HepG2 (cell line): Measurements from ENCODE around the gene TRAF4. TPM values are rescaled to one million over a fixed set of nuclear protein-coding genes. Genes with fewer than 3 reads are reported as not detected.

Experiments
- ATAC-seq: fragments of 200-7000 bp; cut with Tn5 transposase; 3 replicates; pipeline ENCODE4 v1.9.1; 2020; ENCODE audit warnings: mild to moderate bottlenecking, moderate library complexity
- BruUV-seq: library from RNA; stranded (reverse); fragments of 400-500 nt; replicated peaks from 2 replicates; lab custom pipeline; 2021; lab: Mats Ljungman, UMichigan
- CTCF ChIA-PET: fragments of 300-600 bp; formaldehyde crosslinking; extraction: SDS; loops from one replicate; lab custom pipeline; 2021; ENCODE audit warnings: low total read pairs, inconsistent platforms, low intra/inter-chr PET ratio; lab: Yijun Ruan, JAX
- POLR2A ChIA-PET: fragments of 350-600 bp; sonication (Branson Sonifier 250); formaldehyde crosslinking; loops from one replicate; lab custom pipeline; 2020; ENCODE audit warnings: antibody characterized with exemption, inconsistent platforms; lab: Yijun Ruan, JAX
- DNase-seq: peaks from one replicate; pipeline ENCODE4 v3.0.0-alpha.2; 2015; ENCODE audit warnings: low spot score
- FAIRE-seq: peaks from 3 replicates; lab custom pipeline; 2011; peaks lifted over from hg19 to GRCh38; lab: Jason Lieb, UNC
- H2AFZ ChIP-seq: one replicate; pipeline ENCODE4 v1.6.1; 2011; ENCODE audit warnings: low read length, inconsistent platforms
- H3K27ac ChIP-seq: fragments of 300-600 bp; 3 replicates; pipeline ENCODE4 v1.8.0; 2011; ENCODE audit warnings: mixed run types, mild to moderate bottlenecking, mixed read lengths, low read length, inconsistent platforms; ENCODE audit not compliant: insufficient read depth; ENCODE audit errors: extremely low read length
- H3K27me3 ChIP-seq, 2 experiments: fragments of 200-600 bp in 1 of 2; 2 replicates in 1 of 2; 3 replicates in 1 of 2; pipeline versions ENCODE4 v1.6.0 to v1.8.0; 2011; ENCODE audit warnings: low read length in 2 of 2, mild to moderate bottlenecking in 2 of 2, moderate library complexity in 2 of 2, inconsistent platforms in 1 of 2; ENCODE audit not compliant: insufficient read depth in 2 of 2, control insufficient read depth in 1 of 2
- H3K36me3 ChIP-seq, 2 experiments: fragments of 200-600 bp in 1 of 2; replicated peaks in 1 of 2; 2 replicates in 1 of 2; 3 replicates in 1 of 2; pipeline versions ENCODE4 v1.5.1 to v1.8.0; 2011; ENCODE audit warnings: low read length in 2 of 2, inconsistent platforms in 1 of 2; ENCODE audit not compliant: insufficient read depth in 2 of 2, control insufficient read depth in 1 of 2
- H3K4me1 ChIP-seq: 2 replicates; pipeline ENCODE4 v1.5.1; 2012; ENCODE audit warnings: low read length, inconsistent platforms; ENCODE audit not compliant: insufficient read depth
- H3K4me2 ChIP-seq: 2 replicates; pipeline ENCODE4 v1.6.0; 2011; ENCODE audit warnings: low read depth, low read length, inconsistent platforms
- H3K4me3 ChIP-seq, 3 experiments: fragments of 200-600 bp in 1 of 3; sonication (generic), shearing (Covaris generic) in 1 of 3; replicated peaks in 1 of 3; 2 replicates each; pipeline ENCODE4 v1.5.1; 2011 to 2016; ENCODE audit warnings: low read length in 3 of 3, inconsistent platforms in 2 of 3, low read depth in 2 of 3, mild to moderate bottlenecking in 2 of 3, control low read depth in 1 of 3, mixed read lengths in 1 of 3; ENCODE audit not compliant: insufficient read depth in 1 of 3
- H3K79me2 ChIP-seq: one replicate; pipeline ENCODE4 v1.6.1; 2011; ENCODE audit warnings: low read length, inconsistent platforms; ENCODE audit not compliant: insufficient read depth
- H3K9ac ChIP-seq: 2 replicates; pipeline ENCODE4 v1.6.0; 2011; ENCODE audit warnings: mild to moderate bottlenecking, low read depth, low read length, inconsistent platforms; ENCODE audit not compliant: insufficient read depth
- H3K9me3 ChIP-seq: 2 replicates; pipeline ENCODE4 v1.5.1; 2012; ENCODE audit warnings: mild to moderate bottlenecking, low read length
- H4K20me1 ChIP-seq: 2 replicates; pipeline ENCODE4 v1.6.0; 2011; ENCODE audit warnings: inconsistent platforms, mild to moderate bottlenecking, low read length, moderate library complexity; ENCODE audit not compliant: insufficient read depth
- DNMT1 ChIP-seq: sonication (generic); formaldehyde crosslinking; IDR thresholded peaks from 2 replicates; pipeline ENCODE4 v1.5.1; 2020; ENCODE audit warnings: mild to moderate bottlenecking, missing genetic modification reagents
- E2F1 ChIP-seq: sonication (generic); formaldehyde crosslinking; IDR thresholded peaks from 2 replicates; pipeline ENCODE4 v1.5.0; 2020; ENCODE audit warnings: missing genetic modification reagents
- HNF1B ChIP-seq: sonication (generic); formaldehyde crosslinking; IDR thresholded peaks from 2 replicates; pipeline ENCODE4 v1.5.1; 2020; ENCODE audit warnings: mild to moderate bottlenecking, moderate library complexity, missing genetic modification reagents
- KDM3A ChIP-seq: IDR thresholded peaks from 2 replicates; pipeline ENCODE4 v1.6.1; 2018; ENCODE audit warnings: low read depth, missing compliant biosample characterization
- MYNN ChIP-seq: sonication (generic); formaldehyde crosslinking; IDR thresholded peaks from 2 replicates; pipeline ENCODE4 v1.4.0; 2020; ENCODE audit warnings: mild to moderate bottlenecking, low read depth, missing genetic modification reagents
- NRL ChIP-seq: sonication (generic); formaldehyde crosslinking; IDR thresholded peaks from 2 replicates; pipeline ENCODE4 v1.5.0; 2020; ENCODE audit warnings: missing genetic modification reagents, mild to moderate bottlenecking, moderate library complexity, borderline replicate concordance
- POLR2A ChIP-seq, 2 experiments: IDR thresholded peaks; 2 replicates each; pipeline ENCODE4 v1.6.1; 2011; ENCODE audit warnings: low read depth in 2 of 2, low read length in 2 of 2, mild to moderate bottlenecking in 1 of 2, moderate library complexity in 1 of 2; ENCODE audit not compliant: insufficient read depth in 1 of 2
- ZFP36L2 ChIP-seq: sonication (generic); formaldehyde crosslinking; IDR thresholded peaks from 2 replicates; pipeline ENCODE4 v1.4.0; 2020; ENCODE audit warnings: missing genetic modification reagents
- ZMYM2 ChIP-seq: sonication (generic); formaldehyde crosslinking; IDR thresholded peaks from 2 replicates; pipeline ENCODE4 v1.8.0; 2022; ENCODE audit warnings: mild to moderate bottlenecking, missing genetic modification reagents
- ZNF558 ChIP-seq: sonication (generic); formaldehyde crosslinking; IDR thresholded peaks from 2 replicates; pipeline ENCODE4 v1.9.0; 2022; ENCODE audit warnings: mild to moderate bottlenecking, missing genetic modification reagents, borderline replicate concordance
- WGBS: methylation state at CpG from one replicate; pipeline ENCODE4 v1.1.6; 2017; ENCODE audit warnings: low lambda C conversion rate; 5-methylcytosine and 5-hydroxymethylcytosine counted together
- in situ Hi-C: cut with HindIII; loops from 2 replicates; pipeline ENCODE4 v1.10.0; 2017; ENCODE audit warnings: low pct_unique_long_range_greater_than_20kb; ENCODE audit not compliant: extremely low pct_ligation_motif_present
- intact Hi-C: fragments of 100-400 bp; cut with micrococcal nuclease; formaldehyde crosslinking; loops from one replicate; pipeline ENCODE4 v1.10.0; 2022; ENCODE audit not compliant: unreplicated experiment
- polyA plus RNA-seq, 8 experiments: library from polyadenylated mRNA; depleted of rRNA in 3 of 8; stranded (reverse) in 7 of 8; unstranded in 1 of 8; fragments of >200 nt; fragmentation: Illumina TruSeq in 4 of 8; extraction: Trizol in 4 of 8; gene quantifications; 2 replicates each; pipeline versions ENCODE4 v1.2.1 to v1.2.3, GENCODE V29; 2011 to 2016; ENCODE audit warnings: low read depth in 4 of 8, missing spikeins in 1 of 8, mixed read lengths in 1 of 8; ENCODE audit not compliant: insufficient read depth in 1 of 8
- total RNA-seq, 5 experiments: library from RNA; depleted of rRNA; stranded (reverse); fragments of >200 nt; fragmentation: Illumina TruSeq; extraction: Trizol; gene quantifications; 2 replicates each; pipeline ENCODE4 v1.2.3, GENCODE V29; 2016; ENCODE audit warnings: low read depth in 1 of 5
- TF ChIP-seq, protein P1 (sequence below): sonication (generic); formaldehyde crosslinking; IDR thresholded peaks from 2 replicates; pipeline ENCODE4 v1.5.1; 2020; ENCODE audit warnings: missing genetic modification reagents, mild to moderate bottlenecking, borderline replicate concordance
- TF ChIP-seq, protein P2 (sequence below), 2 experiments: sonication (generic) in 1 of 2; formaldehyde crosslinking in 1 of 2; IDR thresholded peaks; 2 replicates each; pipeline versions ENCODE4 v1.6.1 to v1.9.0; 2014 to 2022; ENCODE audit warnings: antibody characterized with exemption in 1 of 2, borderline replicate concordance in 1 of 2, inconsistent platforms in 1 of 2, low read depth in 1 of 2, missing genetic modification reagents in 1 of 2

The TRAF4 gene
- total and polyA plus RNA-seq, 2 of the 13 experiments (the other 11 are each of a cell fraction or from before 2014, with no cell fraction given) = 86.0 to 89.9 TPM

DNA sequence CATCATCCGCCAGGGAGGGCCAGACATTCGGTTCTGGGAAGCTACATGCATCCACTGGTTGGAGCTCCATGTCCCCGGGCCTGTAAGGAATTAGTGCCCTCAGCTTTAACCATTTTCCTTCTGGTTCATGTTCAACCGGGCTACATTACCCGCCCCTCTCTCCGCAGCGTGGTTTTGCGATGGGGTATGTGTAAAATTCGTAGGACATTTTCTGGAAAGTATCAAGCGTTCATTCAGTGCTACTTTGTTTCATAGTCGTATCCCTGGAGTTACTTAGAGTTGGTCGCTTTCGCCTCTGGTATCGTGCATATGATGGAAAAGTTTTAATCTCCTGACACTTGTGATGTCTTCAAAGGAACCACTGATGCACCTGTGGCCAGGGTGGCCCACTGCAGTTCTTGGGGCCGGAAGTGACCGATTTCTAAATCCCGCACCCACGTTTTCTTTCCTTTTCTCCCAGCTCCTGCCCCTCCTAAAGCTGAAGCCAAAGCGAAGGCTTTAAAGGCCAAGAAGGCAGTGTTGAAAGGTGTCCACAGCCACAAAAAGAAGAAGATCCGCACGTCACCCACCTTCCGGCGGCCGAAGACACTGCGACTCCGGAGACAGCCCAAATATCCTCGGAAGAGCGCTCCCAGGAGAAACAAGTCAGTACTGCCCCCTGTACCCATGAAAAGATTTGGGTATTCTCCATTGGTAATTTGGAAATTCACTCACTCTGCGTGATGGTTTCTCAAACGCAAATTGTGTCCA lies 23.4 kb upstream of the TRAF4 start:
- in situ Hi-C loops = no loop called here
- peak overlapping the region; percentile 98 for H3K9ac ChIP-seq
- intact Hi-C loops = loop anchor here (5.0 kb wide), 1 partner anchor 73 kb away; the partner anchor contains the start of gene BLTP2
- H3K36me3 ChIP-seq = peaks cover 8 to 38% of the 10 kb centered on the region in 2 experiments; a peak in 4 of 5 replicates
- H3K79me2 ChIP-seq = peaks cover 40% of the 10 kb centered on the region
- ATAC-seq = no peak
- peaks cover 42% of the 10 kb centered on the region for H4K20me1 ChIP-seq
- no peaks in the 10 kb centered on the region for H3K9me3 ChIP-seq
- FAIRE-seq = no peak
- peak overlapping the region; percentile 89 for H3K27ac ChIP-seq
- CTCF ChIA-PET = interaction anchor here (1.4 kb wide), 1 partner anchor 35 kb away, joined by 4 read pairs; no protein-coding TSS in a partner anchor
- peak overlapping the region; percentile 81 to 97 (median 96) for H3K4me3 ChIP-seq
- peak overlapping the region; percentile 96 for H3K4me2 ChIP-seq
- H3K4me1 ChIP-seq = peaks cover 56% of the 10 kb centered on the region
- peaks cover 2 to 3% of the 10 kb centered on the region in 2 experiments; a peak in 3 of 5 replicates for H3K27me3 ChIP-seq
- POLR2A ChIA-PET = interaction anchor here (0.6 to 4.2 kb wide), 26 partner anchors 8 to 458 kb away, joined by 3 to 220 read pairs (median 8); partner anchors contain the start of genes BLTP2, FAM222B, NEK8 and PHF12
- BruUV-seq = TSS peak; percentile 85
- whole genome bisulfite sequencing = 1% methylated on average over 20 of the region's 30 CpGs
- no peak overlapping the region for H2AFZ ChIP-seq
- DNase-seq = no peak
- TF ChIP-seq, protein P1, sequence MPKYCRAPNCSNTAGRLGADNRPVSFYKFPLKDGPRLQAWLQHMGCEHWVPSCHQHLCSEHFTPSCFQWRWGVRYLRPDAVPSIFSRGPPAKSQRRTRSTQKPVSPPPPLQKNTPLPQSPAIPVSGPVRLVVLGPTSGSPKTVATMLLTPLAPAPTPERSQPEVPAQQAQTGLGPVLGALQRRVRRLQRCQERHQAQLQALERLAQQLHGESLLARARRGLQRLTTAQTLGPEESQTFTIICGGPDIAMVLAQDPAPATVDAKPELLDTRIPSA (CRISPR knock-in tag) = no peak
- TF ChIP-seq HNF1B (CRISPR knock-in tag) (0 out of 2 replicates have a peak, but pooled peaks have one; percentile 4), POLR2A (IDR thresholded peaks at IDR 0.05; ENCODE audit: insufficient read depth in 1 of 2, low read depth in 2 of 2, low read length in 2 of 2) (peak in 1 of 2 experiments; percentile 21; a peak in 2 of 4 replicates), ZMYM2 (CRISPR knock-in tag) (no peak), DNMT1 (CRISPR knock-in tag) (no peak), ZNF558 (CRISPR knock-in tag) (0 out of 2 replicates have a peak, but pooled peaks have one; percentile 27), ZFP36L2 (no peak), KDM3A (CRISPR knock-in tag) (no peak), NRL (CRISPR knock-in tag) (0 out of 2 replicates have a peak, but pooled peaks have one; percentile 4), E2F1 (CRISPR knock-in tag) (no peak), MYNN (0 out of 2 replicates have a peak, but pooled peaks have one; percentile 18)
- TF ChIP-seq, protein P2, sequence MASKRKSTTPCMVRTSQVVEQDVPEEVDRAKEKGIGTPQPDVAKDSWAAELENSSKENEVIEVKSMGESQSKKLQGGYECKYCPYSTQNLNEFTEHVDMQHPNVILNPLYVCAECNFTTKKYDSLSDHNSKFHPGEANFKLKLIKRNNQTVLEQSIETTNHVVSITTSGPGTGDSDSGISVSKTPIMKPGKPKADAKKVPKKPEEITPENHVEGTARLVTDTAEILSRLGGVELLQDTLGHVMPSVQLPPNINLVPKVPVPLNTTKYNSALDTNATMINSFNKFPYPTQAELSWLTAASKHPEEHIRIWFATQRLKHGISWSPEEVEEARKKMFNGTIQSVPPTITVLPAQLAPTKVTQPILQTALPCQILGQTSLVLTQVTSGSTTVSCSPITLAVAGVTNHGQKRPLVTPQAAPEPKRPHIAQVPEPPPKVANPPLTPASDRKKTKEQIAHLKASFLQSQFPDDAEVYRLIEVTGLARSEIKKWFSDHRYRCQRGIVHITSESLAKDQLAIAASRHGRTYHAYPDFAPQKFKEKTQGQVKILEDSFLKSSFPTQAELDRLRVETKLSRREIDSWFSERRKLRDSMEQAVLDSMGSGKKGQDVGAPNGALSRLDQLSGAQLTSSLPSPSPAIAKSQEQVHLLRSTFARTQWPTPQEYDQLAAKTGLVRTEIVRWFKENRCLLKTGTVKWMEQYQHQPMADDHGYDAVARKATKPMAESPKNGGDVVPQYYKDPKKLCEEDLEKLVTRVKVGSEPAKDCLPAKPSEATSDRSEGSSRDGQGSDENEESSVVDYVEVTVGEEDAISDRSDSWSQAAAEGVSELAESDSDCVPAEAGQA (IDR thresholded peaks at IDR 0.05; ENCODE audit: low read depth) = no peak
- TF ChIP-seq, protein P2 (CRISPR knock-in tag; IDR thresholded peaks at IDR 0.05; ENCODE audit: borderline replicate concordance) = 0 out of 2 replicates have a peak, but pooled peaks have one; percentile 0
